GM23338 (cell line): ENCODE results near the gene PPM1F. TPM values are rescaled to one million over a fixed set of nuclear protein-coding genes. Genes with fewer than 3 reads are reported as not detected.
A peak's percentile ranks its signal among the peaks of the same experiment; 100 is the strongest.

Experiments
- ATAC-seq: fragments of 200-7000 bp; cut with Tn5 transposase; 3 replicates; pipeline ENCODE4 v1.9.1; 2020
- DNase-seq: peaks from one replicate; pipeline ENCODE4 v3.0.0-alpha.2; 2015; ENCODE audit warnings: low spot score
- H2AFZ ChIP-seq: fragments of 200-600 bp; sonication (generic); 2 replicates; pipeline ENCODE4 v1.8.0; 2016; ENCODE audit warnings: antibody characterized with exemption, mild to moderate bottlenecking, moderate library complexity
- H3F3A ChIP-seq: fragments of 200-600 bp; sonication (generic); replicated peaks from 2 replicates; pipeline ENCODE4 v1.8.0; 2017; ENCODE audit warnings: antibody characterized with exemption, mixed run types, low read depth
- H3K27ac ChIP-seq: fragments of 200-600 bp; sonication (generic); 2 replicates; pipeline ENCODE4 v1.6.1; 2016; ENCODE audit warnings: low read depth
- H3K27me3 ChIP-seq: fragments of 200-600 bp; sonication (generic); 2 replicates; pipeline ENCODE4 v1.8.0; 2016; ENCODE audit warnings: mild to moderate bottlenecking, mixed run types, moderate library complexity; ENCODE audit not compliant: insufficient read depth
- H3K36me3 ChIP-seq: fragments of 200-600 bp; sonication (generic); 2 replicates; pipeline ENCODE4 v1.8.0; 2016; ENCODE audit warnings: mild to moderate bottlenecking; ENCODE audit not compliant: insufficient read depth
- H3K4me1 ChIP-seq: fragments of 200-600 bp; sonication (generic); 2 replicates; pipeline ENCODE4 v1.8.0; 2016; ENCODE audit warnings: mild to moderate bottlenecking, moderate library complexity; ENCODE audit not compliant: insufficient read depth
- H3K4me2 ChIP-seq: fragments of 200-600 bp; sonication (generic); 2 replicates; pipeline ENCODE4 v1.7.1; 2017; ENCODE audit warnings: mixed run types
- H3K4me3 ChIP-seq: fragments of 200-600 bp; sonication (generic); 2 replicates; pipeline ENCODE4 v1.6.1; 2016; ENCODE audit warnings: mixed run types
- H3K79me2 ChIP-seq: fragments of 200-600 bp; sonication (generic); replicated peaks from 2 replicates; pipeline ENCODE4 v1.8.0; 2017; ENCODE audit warnings: mild to moderate bottlenecking; ENCODE audit not compliant: insufficient read depth
- H3K9me2 ChIP-seq: fragments of 200-600 bp; sonication (generic); 2 replicates; pipeline ENCODE4 v1.8.0; 2017; ENCODE audit not compliant: insufficient read depth
- H4K20me1 ChIP-seq: fragments of 200-600 bp; sonication (generic); replicated peaks from 2 replicates; pipeline ENCODE4 v1.8.0; 2017; ENCODE audit warnings: mild to moderate bottlenecking; ENCODE audit not compliant: insufficient read depth
- H3K27ac Mint-ChIP-seq: 2 replicates; pipeline ENCODE4 v1.8.0; 2020; ENCODE audit warnings: inconsistent platforms, mild to moderate bottlenecking, moderate library complexity, mixed read lengths
- H3K27me3 Mint-ChIP-seq: 3 replicates; pipeline ENCODE4 v1.8.0; 2022; ENCODE audit warnings: low read depth, mild to moderate bottlenecking, moderate library complexity, mixed read lengths, inconsistent platforms; ENCODE audit not compliant: insufficient read depth, poor library complexity
- H3K36me3 Mint-ChIP-seq: 3 replicates; pipeline ENCODE4 v1.8.0; 2021; ENCODE audit warnings: low read depth, mild to moderate bottlenecking, inconsistent platforms, moderate library complexity, mixed read lengths
- H3K4me1 Mint-ChIP-seq: 3 replicates; pipeline ENCODE4 v1.8.0; 2020; ENCODE audit warnings: mild to moderate bottlenecking, inconsistent platforms, mixed read lengths
- H3K4me3 Mint-ChIP-seq: 3 replicates; pipeline ENCODE4 v1.8.0; 2021; ENCODE audit warnings: moderate library complexity, mild to moderate bottlenecking, inconsistent platforms, mixed read lengths
- H3K9me3 Mint-ChIP-seq: 3 replicates; pipeline ENCODE4 v1.8.0; 2020; ENCODE audit warnings: moderate library complexity, mild to moderate bottlenecking, inconsistent platforms, mixed read lengths
- CREB1 ChIP-seq: fragments of 250-450 bp; sonication (Bioruptor Pico); IDR thresholded peaks from 2 replicates; pipeline ENCODE4 v1.5.0; 2020; ENCODE audit warnings: low read depth, mild to moderate bottlenecking, moderate library complexity
- EZH2 ChIP-seq: fragments of 200-600 bp; sonication (generic); IDR thresholded peaks from one replicate; pipeline ENCODE4 v1.8.0; 2017; ENCODE audit warnings: antibody characterized with exemption, mild to moderate bottlenecking, low read depth; ENCODE audit not compliant: unreplicated experiment
- EZH2phosphoT487 ChIP-seq: fragments of 200-600 bp; sonication (generic); IDR thresholded peaks from one replicate; pipeline ENCODE4 v1.8.1; 2018; ENCODE audit warnings: antibody characterized with exemption; ENCODE audit not compliant: unreplicated experiment
- JUNB ChIP-seq: IDR thresholded peaks from one replicate; pipeline ENCODE4 v1.6.1; 2016; ENCODE audit warnings: antibody characterized with exemption; ENCODE audit not compliant: unreplicated experiment
- POLR2AphosphoS5 ChIP-seq: IDR thresholded peaks from 2 replicates; pipeline ENCODE4 v1.6.1; 2016; ENCODE audit warnings: antibody characterized with exemption, low read depth
- STAT1 ChIP-seq: IDR thresholded peaks from one replicate; pipeline ENCODE4 v1.6.1; 2016; ENCODE audit warnings: antibody characterized with exemption; ENCODE audit not compliant: unreplicated experiment
- ZNF114 ChIP-seq: fragments of 250-450 bp; sonication (Bioruptor Pico); IDR thresholded peaks from 2 replicates; pipeline ENCODE4 v1.5.0; 2020; ENCODE audit warnings: mild to moderate bottlenecking, moderate library complexity
- polyA plus RNA-seq: library from polyadenylated mRNA; unstranded; fragments of >200 nt; fragmentation: Nextera tagmentation; extraction: Ambion mirVana; gene quantifications from 2 replicates; pipeline ENCODE4 v1.2.1, GENCODE V29; 2016
- total RNA-seq: library from RNA; depleted of rRNA; stranded (reverse); fragments of >200 nt; shearing (Covaris generic); gene quantifications from 2 replicates; pipeline ENCODE4 v1.2.3, GENCODE V29; 2014
- TF ChIP-seq, protein P1 (sequence below): IDR thresholded peaks from 2 replicates; pipeline ENCODE4 v1.6.1; 2016; ENCODE audit warnings: antibody characterized with exemption
- TF ChIP-seq, protein P2 (sequence below): fragments of 250-450 bp; sonication (Bioruptor Pico); IDR thresholded peaks from 2 replicates; pipeline ENCODE4 v1.5.0; 2020; ENCODE audit warnings: mild to moderate bottlenecking, moderate library complexity

Gene PPM1F
- total and polyA plus RNA-seq, 2 experiments from 2014 or later = 7.1 to 29.3 TPM

DNA sequence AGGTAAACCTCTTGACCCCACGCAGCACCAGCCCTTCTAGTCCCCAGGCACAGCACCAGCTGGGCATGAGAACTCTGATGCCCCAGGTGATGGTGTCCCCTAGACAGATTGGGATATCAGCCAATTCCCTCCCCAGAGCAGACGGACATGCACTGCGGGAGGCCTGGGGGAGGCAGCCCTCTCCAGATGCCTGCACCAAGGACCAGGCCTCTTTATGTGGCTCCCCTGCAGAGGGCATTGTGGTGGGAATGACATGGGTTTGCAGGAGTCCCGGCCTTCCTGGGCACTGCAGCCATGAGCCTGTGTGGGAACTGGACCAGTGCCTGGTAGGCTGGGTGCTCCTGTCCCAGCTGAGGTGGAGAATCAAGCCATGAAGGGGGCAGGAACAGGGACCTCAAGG, 25.9 kb downstream of the PPM1F start:
- Mint-ChIP-seq H3K27me3 (peaks cover 21% of the 10 kb centered on the region), H3K36me3 (peaks cover 14% of the 10 kb centered on the region), H3K4me1 (peaks cover 49% of the 10 kb centered on the region), H3K4me3 (no peak overlapping the region), H3K9me3 (no peaks in the 10 kb centered on the region), H3K27ac (peak overlapping the region; percentile 87)
- H3K4me2 ChIP-seq = no peak overlapping the region
- H3K4me3 ChIP-seq = no peak overlapping the region
- H2AFZ ChIP-seq = no peak overlapping the region
- DNase-seq = no peak
- H4K20me1 ChIP-seq = no peaks in the 10 kb centered on the region
- H3K9me2 ChIP-seq = no peaks in the 10 kb centered on the region
- H3F3A ChIP-seq = peaks cover 8% of the 10 kb centered on the region
- H3K36me3 ChIP-seq = no peaks in the 10 kb centered on the region
- no peak; the same call in 2 of the 3 replicates for ATAC-seq
- H3K27me3 ChIP-seq = no peaks in the 10 kb centered on the region
- H3K27ac ChIP-seq = no peak overlapping the region
- peaks cover 28% of the 10 kb centered on the region for H3K4me1 ChIP-seq
- H3K79me2 ChIP-seq = no peaks in the 10 kb centered on the region
- TF ChIP-seq, protein P1, sequence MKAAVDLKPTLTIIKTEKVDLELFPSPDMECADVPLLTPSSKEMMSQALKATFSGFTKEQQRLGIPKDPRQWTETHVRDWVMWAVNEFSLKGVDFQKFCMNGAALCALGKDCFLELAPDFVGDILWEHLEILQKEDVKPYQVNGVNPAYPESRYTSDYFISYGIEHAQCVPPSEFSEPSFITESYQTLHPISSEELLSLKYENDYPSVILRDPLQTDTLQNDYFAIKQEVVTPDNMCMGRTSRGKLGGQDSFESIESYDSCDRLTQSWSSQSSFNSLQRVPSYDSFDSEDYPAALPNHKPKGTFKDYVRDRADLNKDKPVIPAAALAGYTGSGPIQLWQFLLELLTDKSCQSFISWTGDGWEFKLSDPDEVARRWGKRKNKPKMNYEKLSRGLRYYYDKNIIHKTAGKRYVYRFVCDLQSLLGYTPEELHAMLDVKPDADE = no peak
- TF ChIP-seq, protein P2, sequence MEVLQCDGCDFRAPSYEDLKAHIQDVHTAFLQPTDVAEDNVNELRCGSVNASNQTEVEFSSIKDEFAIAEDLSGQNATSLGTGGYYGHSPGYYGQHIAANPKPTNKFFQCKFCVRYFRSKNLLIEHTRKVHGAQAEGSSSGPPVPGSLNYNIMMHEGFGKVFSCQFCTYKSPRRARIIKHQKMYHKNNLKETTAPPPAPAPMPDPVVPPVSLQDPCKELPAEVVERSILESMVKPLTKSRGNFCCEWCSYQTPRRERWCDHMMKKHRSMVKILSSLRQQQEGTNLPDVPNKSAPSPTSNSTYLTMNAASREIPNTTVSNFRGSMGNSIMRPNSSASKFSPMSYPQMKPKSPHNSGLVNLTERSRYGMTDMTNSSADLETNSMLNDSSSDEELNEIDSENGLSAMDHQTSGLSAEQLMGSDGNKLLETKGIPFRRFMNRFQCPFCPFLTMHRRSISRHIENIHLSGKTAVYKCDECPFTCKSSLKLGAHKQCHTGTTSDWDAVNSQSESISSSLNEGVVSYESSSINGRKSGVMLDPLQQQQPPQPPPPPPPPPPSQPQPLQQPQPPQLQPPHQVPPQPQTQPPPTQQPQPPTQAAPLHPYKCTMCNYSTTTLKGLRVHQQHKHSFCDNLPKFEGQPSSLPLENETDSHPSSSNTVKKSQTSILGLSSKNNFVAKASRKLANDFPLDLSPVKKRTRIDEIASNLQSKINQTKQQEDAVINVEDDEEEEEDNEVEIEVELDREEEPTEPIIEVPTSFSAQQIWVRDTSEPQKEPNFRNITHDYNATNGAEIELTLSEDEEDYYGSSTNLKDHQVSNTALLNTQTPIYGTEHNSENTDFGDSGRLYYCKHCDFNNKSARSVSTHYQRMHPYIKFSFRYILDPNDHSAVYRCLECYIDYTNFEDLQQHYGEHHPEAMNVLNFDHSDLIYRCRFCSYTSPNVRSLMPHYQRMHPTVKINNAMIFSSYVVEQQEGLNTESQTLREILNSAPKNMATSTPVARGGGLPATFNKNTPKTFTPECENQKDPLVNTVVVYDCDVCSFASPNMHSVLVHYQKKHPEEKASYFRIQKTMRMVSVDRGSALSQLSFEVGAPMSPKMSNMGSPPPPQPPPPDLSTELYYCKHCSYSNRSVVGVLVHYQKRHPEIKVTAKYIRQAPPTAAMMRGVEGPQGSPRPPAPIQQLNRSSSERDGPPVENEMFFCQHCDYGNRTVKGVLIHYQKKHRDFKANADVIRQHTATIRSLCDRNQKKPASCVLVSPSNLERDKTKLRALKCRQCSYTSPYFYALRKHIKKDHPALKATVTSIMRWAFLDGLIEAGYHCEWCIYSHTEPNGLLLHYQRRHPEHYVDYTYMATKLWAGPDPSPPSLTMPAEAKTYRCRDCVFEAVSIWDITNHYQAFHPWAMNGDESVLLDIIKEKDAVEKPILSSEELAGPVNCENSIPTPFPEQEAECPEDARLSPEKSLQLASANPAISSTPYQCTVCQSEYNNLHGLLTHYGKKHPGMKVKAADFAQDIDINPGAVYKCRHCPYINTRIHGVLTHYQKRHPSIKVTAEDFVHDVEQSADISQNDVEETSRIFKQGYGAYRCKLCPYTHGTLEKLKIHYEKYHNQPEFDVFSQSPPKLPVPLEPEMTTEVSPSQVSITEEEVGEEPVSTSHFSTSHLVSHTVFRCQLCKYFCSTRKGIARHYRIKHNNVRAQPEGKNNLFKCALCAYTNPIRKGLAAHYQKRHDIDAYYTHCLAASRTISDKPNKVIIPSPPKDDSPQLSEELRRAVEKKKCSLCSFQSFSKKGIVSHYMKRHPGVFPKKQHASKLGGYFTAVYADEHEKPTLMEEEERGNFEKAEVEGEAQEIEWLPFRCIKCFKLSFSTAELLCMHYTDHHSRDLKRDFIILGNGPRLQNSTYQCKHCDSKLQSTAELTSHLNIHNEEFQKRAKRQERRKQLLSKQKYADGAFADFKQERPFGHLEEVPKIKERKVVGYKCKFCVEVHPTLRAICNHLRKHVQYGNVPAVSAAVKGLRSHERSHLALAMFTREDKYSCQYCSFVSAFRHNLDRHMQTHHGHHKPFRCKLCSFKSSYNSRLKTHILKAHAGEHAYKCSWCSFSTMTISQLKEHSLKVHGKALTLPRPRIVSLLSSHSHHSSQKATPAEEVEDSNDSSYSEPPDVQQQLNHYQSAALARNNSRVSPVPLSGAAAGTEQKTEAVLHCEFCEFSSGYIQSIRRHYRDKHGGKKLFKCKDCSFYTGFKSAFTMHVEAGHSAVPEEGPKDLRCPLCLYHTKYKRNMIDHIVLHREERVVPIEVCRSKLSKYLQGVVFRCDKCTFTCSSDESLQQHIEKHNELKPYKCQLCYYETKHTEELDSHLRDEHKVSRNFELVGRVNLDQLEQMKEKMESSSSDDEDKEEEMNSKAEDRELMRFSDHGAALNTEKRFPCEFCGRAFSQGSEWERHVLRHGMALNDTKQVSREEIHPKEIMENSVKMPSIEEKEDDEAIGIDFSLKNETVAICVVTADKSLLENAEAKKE = no peak
- TF ChIP-seq JUNB (no peak), EZH2phosphoT487 (no peak), CREB1 (CRISPR knock-in tag) (no peak), STAT1 (no peak), EZH2 (no peak), POLR2AphosphoS5 (no peak), ZNF114 (CRISPR knock-in tag) (no peak)
